K562 (cell line): ENCODE measurements around the gene TMEM100. TPM values are rescaled to one million over a fixed set of nuclear protein-coding genes. Genes with fewer than 3 reads are reported as not detected.

Source experiments
- ATAC-seq: fragments of 200-7000 bp; cut with Tn5 transposase; 3 replicates; pipeline ENCODE4 v1.9.1; 2020; ENCODE audit warnings: moderate library complexity
- BruUV-seq: library from RNA; stranded (reverse); fragments of 400-500 nt; replicated peaks from 2 replicates; lab custom pipeline; 2021; lab: Mats Ljungman, UMichigan
- CTCF ChIA-PET: fragments of 300-600 bp; formaldehyde crosslinking; extraction: SDS; loops from one replicate; lab custom pipeline; 2021; ENCODE audit warnings: low intra/inter-chr PET ratio; lab: Yijun Ruan, JAX
- POLR2A ChIA-PET: fragments of 300-600, 350-650 bp; sonication (Branson Sonifier 250); formaldehyde crosslinking; extraction: SDS; loops from one replicate; lab custom pipeline; 2021; ENCODE audit warnings: antibody characterized with exemption, inconsistent platforms; lab: Yijun Ruan, JAX
- DNase-seq, 4 experiments: peaks; one replicate each; pipeline versions ENCODE4 v3.0.0 to v3.0.0-alpha.2; 2011 to 2018; ENCODE audit warnings: low spot score in 3 of 4, mixed read lengths in 3 of 4; ENCODE audit errors: extremely low read depth in 1 of 4
- FAIRE-seq: peaks from 2 replicates; lab custom pipeline; 2011; peaks lifted over from hg19 to GRCh38; lab: Jason Lieb, UNC
- H2AFZ ChIP-seq: 2 replicates; pipeline ENCODE4 v1.6.0; 2011; ENCODE audit warnings: low read depth, low read length, control low read depth, inconsistent platforms
- H3K27ac ChIP-seq: fragments of 200-600 bp; 3 replicates; pipeline ENCODE4 v1.8.0; 2011; ENCODE audit warnings: low read depth, mild to moderate bottlenecking, control low read depth, inconsistent platforms, low read length, moderate library complexity, mixed read lengths; ENCODE audit errors: extremely low read depth
- H3K27me3 ChIP-seq, 2 experiments: fragments of 300-600 bp in 1 of 2; 2 replicates in 1 of 2; 3 replicates in 1 of 2; pipeline versions ENCODE4 v1.6.0 to v1.8.0; 2011; ENCODE audit warnings: inconsistent platforms in 2 of 2, low read length in 2 of 2, mild to moderate bottlenecking in 1 of 2, mixed read lengths in 1 of 2, moderate library complexity in 1 of 2; ENCODE audit not compliant: control insufficient read depth in 2 of 2, insufficient read depth in 2 of 2
- H3K36me3 ChIP-seq: fragments of 300-600 bp; 3 replicates; pipeline ENCODE4 v1.8.0; 2011; ENCODE audit warnings: mild to moderate bottlenecking, low read length, inconsistent platforms; ENCODE audit not compliant: control insufficient read depth, insufficient read depth
- H3K4me1 ChIP-seq, 2 experiments: fragments of 200-600 bp in 1 of 2; replicated peaks in 1 of 2; 2 replicates in 1 of 2; 3 replicates in 1 of 2; pipeline versions ENCODE4 v1.5.1 to v1.8.0; 2011; ENCODE audit warnings: inconsistent platforms in 2 of 2, low read length in 2 of 2, mild to moderate bottlenecking in 1 of 2, mixed read lengths in 1 of 2, moderate library complexity in 1 of 2; ENCODE audit not compliant: control insufficient read depth in 2 of 2, insufficient read depth in 2 of 2
- H3K4me2 ChIP-seq: 2 replicates; pipeline ENCODE4 v1.6.1; 2011; ENCODE audit warnings: low read length, control low read depth, inconsistent platforms, mixed read lengths; ENCODE audit not compliant: insufficient read depth
- H3K4me3 ChIP-seq: fragments of 200-600 bp; sonication (generic), shearing (Covaris generic); 2 replicates; pipeline ENCODE4 v1.5.1; 2016; ENCODE audit warnings: control low read depth, inconsistent platforms
- H3K79me2 ChIP-seq: fragments of 200-600 bp; 3 replicates; pipeline ENCODE4 v1.8.0; 2011; ENCODE audit warnings: low read length, inconsistent platforms; ENCODE audit not compliant: control insufficient read depth, insufficient read depth
- H3K9ac ChIP-seq, 2 experiments: 2 replicates each; pipeline versions ENCODE4 v1.6.0 to v1.6.1; 2011; ENCODE audit warnings: low read depth in 2 of 2, low read length in 2 of 2, control low read depth in 1 of 2, inconsistent platforms in 1 of 2, mild to moderate bottlenecking in 1 of 2, mixed read lengths in 1 of 2; ENCODE audit not compliant: insufficient read depth in 1 of 2
- H3K9me1 ChIP-seq: one replicate; pipeline ENCODE4 v1.6.0; 2011; ENCODE audit warnings: inconsistent platforms, mild to moderate bottlenecking, low read length, moderate library complexity; ENCODE audit not compliant: control insufficient read depth, insufficient read depth
- H3K9me3 ChIP-seq: replicated peaks from 2 replicates; pipeline ENCODE4 v1.5.1; 2011; ENCODE audit warnings: low read depth, low read length, inconsistent platforms; ENCODE audit not compliant: control insufficient read depth, insufficient read depth
- H4K20me1 ChIP-seq: replicated peaks from 2 replicates; pipeline ENCODE4 v1.6.1; 2011; ENCODE audit warnings: low read length, inconsistent platforms, mixed read lengths; ENCODE audit not compliant: control insufficient read depth, insufficient read depth
- ARID4B ChIP-seq: sonication (generic); formaldehyde crosslinking; IDR thresholded peaks from 2 replicates; pipeline ENCODE4 v1.8.0; 2022; ENCODE audit warnings: mild to moderate bottlenecking, missing genetic modification reagents
- DMBX1 ChIP-seq: fragments of 250-450 bp; sonication (Bioruptor Pico); IDR thresholded peaks from 2 replicates; pipeline ENCODE4 v1.8.0; 2022; ENCODE audit warnings: inconsistent platforms, mild to moderate bottlenecking, moderate library complexity, borderline replicate concordance
- FOSL1 ChIP-seq: fragments of 200-800 bp; sonication (Bioruptor generic); conservative IDR thresholded peaks from 2 replicates; pipeline ENCODE4 v1.6.1; 2016; ENCODE audit warnings: missing genetic modification characterization, missing compliant biosample characterization
- NKRF ChIP-seq: fragments of 450-650 bp; IDR thresholded peaks from 2 replicates; pipeline ENCODE4 v1.6.1; 2016; ENCODE audit warnings: borderline replicate concordance
- PCBP1 ChIP-seq: fragments of 200-400 bp; formaldehyde crosslinking; IDR thresholded peaks from 2 replicates; pipeline ENCODE4 v1.6.1; 2018; ENCODE audit warnings: mild to moderate bottlenecking, low read depth, low read length; ENCODE audit not compliant: poor library complexity, severe bottlenecking
- PCBP2 ChIP-seq: fragments of 200-400 bp; formaldehyde crosslinking; IDR thresholded peaks from 2 replicates; pipeline ENCODE4 v1.6.1; 2018; ENCODE audit warnings: low read length, low read depth, mild to moderate bottlenecking, moderate library complexity; ENCODE audit not compliant: poor library complexity, severe bottlenecking
- U2AF2 ChIP-seq: fragments of 200-400 bp; formaldehyde crosslinking; optimal IDR thresholded peaks from 2 replicates; pipeline ENCODE3; 2017; ENCODE audit warnings: low read depth, mild to moderate bottlenecking, low read length
- ZNF165 ChIP-seq: fragments of 250-450 bp; sonication (Bioruptor Pico); IDR thresholded peaks from 2 replicates; pipeline ENCODE4 v1.4.0; 2020; ENCODE audit warnings: borderline replicate concordance
- ZNF518B ChIP-seq: fragments of 250-450 bp; sonication (Bioruptor Pico); IDR thresholded peaks from 2 replicates; pipeline ENCODE4 v1.5.0; 2021; ENCODE audit warnings: mild to moderate bottlenecking, moderate library complexity
- ZSCAN32 ChIP-seq: fragments of 450-650 bp; formaldehyde crosslinking; IDR thresholded peaks from 2 replicates; pipeline ENCODE4 v1.4.0; 2020; ENCODE audit warnings: mild to moderate bottlenecking, moderate library complexity
- WGBS: fragments of 100-300 bp; shearing (Covaris generic); methylation state at CpG from one replicate; pipeline ENCODE4 v1.1.6; 2016; ENCODE audit warnings: low coverage, mixed read lengths; ENCODE audit not compliant: insufficient coverage; ENCODE audit errors: missing lambda C conversion rate; 5-methylcytosine and 5-hydroxymethylcytosine counted together
- in situ Hi-C: fragments of 300-500 bp; cut with MboI; formaldehyde crosslinking; loops from 4 replicates; pipeline ENCODE4 v1.15.0; 2018; ENCODE audit warnings: inconsistent platforms, mixed read lengths
- intact Hi-C: fragments of 100-400 bp; cut with micrococcal nuclease; formaldehyde crosslinking; loops from 2 replicates; pipeline ENCODE4 v1.14.2; 2022
- polyA plus RNA-seq, 8 experiments: library from polyadenylated mRNA; depleted of rRNA in 4 of 8; stranded (reverse) in 5 of 8; unstranded in 3 of 8; fragments of >200 nt; fragmentation: Nextera tagmentation in 2 of 8; fragmentation: Illumina TruSeq in 1 of 8; extraction: Ambion mirVana in 2 of 8; extraction: Trizol in 1 of 8; gene quantifications; 2 replicates each; pipeline versions ENCODE4 v1.2.1 to v1.2.3, GENCODE V29; 2011 to 2014; ENCODE audit warnings: inconsistent platforms in 1 of 8, missing spikeins in 1 of 8
- total RNA-seq, 7 experiments: library from RNA; depleted of rRNA in 6 of 7; stranded (reverse); fragments of >200 nt in 6 of 7; fragmentation: Illumina TruSeq in 2 of 7; extraction: Trizol in 2 of 7; gene quantifications; 2 replicates each; pipeline versions ENCODE4 v1.2.1 to v1.2.3, GENCODE V29; 2011 to 2021; ENCODE audit warnings: low replicate concordance in 1 of 7

TMEM100 gene
- total and polyA plus RNA-seq, 9 of the 15 experiments (the other 6 are each of a cell fraction or from before 2014, with no cell fraction given): 0.12 to 0.50 (median 0.19) TPM

GRCh38 chr17:55764610-55765009, 41.9 kb upstream of the TMEM100 start:
- DNase-seq: no peak
- no peaks in the 10 kb centered on the region for H3K9me3 ChIP-seq
- WGBS: 64% methylated on average over 4 of the region's 4 CpGs
- no peak for ATAC-seq
- no peaks in the 10 kb centered on the region for H3K9me1 ChIP-seq
- H3K27ac ChIP-seq: no peak overlapping the region
- CTCF ChIA-PET: no interaction called here
- no peak for FAIRE-seq
- H2AFZ ChIP-seq: no peak overlapping the region
- H3K9ac ChIP-seq: no peak overlapping the region
- H3K4me3 ChIP-seq: no peak overlapping the region
- peaks cover 16% of the 10 kb centered on the region; the same call in 2 of the 3 replicates for H3K36me3 ChIP-seq
- POLR2A ChIA-PET: interaction anchor here (1.1 kb wide), 1 partner anchor 14 kb away, joined by 6 read pairs; the partner anchor contains the start of gene PCTP
- peaks cover 54% of the 10 kb centered on the region for H3K79me2 ChIP-seq
- no TSS peak for BruUV-seq
- H3K27me3 ChIP-seq: no peaks in the 10 kb centered on the region
- no peaks in the 10 kb centered on the region for H4K20me1 ChIP-seq
- in situ Hi-C loops: loop anchor here (5.0 kb wide), 1 partner anchor 42 kb away; the partner anchor contains the start of gene TMEM100
- intact Hi-C loops: loop anchor here (10.0 kb wide), 1 partner anchor 50 kb away; no protein-coding TSS in a partner anchor
- no peak overlapping the region for H3K4me2 ChIP-seq
- H3K4me1 ChIP-seq: peaks cover 0 to 7% of the 10 kb centered on the region in 2 experiments; a peak in 3 of 5 replicates
- TF ChIP-seq PCBP2 (no peak), FOSL1 (tag) (no peak), ZNF518B (CRISPR knock-in tag) (no peak), PCBP1 (no peak), ZSCAN32 (CRISPR knock-in tag) (no peak), DMBX1 (no peak), U2AF2 (no peak), ZNF165 (CRISPR knock-in tag) (no peak), ARID4B (CRISPR knock-in tag) (no peak), NKRF (no peak)
